ENCODE results near the gene CCER1.

The CCER1 gene

DNA sequence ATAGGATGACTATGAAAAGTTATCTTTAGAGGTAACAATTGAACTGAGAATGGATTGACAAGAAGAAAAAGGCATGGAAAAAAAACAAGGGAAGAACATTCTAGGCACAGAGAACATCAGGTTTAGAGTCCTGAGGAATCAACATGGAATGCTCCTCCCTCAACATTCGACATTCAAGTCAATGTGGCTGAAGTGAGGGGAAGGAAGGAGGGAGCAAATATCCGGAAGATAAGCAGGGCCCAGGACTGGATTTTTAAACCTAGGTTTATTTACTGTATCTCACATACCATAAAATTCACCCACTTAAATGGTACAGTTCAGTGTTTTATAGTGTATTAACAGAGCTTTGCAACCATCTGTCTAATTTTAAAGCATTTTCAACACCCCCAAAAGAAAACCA, 9.6 kb upstream of the CCER1 start:
- no peak for DNase-seq

DNA sequence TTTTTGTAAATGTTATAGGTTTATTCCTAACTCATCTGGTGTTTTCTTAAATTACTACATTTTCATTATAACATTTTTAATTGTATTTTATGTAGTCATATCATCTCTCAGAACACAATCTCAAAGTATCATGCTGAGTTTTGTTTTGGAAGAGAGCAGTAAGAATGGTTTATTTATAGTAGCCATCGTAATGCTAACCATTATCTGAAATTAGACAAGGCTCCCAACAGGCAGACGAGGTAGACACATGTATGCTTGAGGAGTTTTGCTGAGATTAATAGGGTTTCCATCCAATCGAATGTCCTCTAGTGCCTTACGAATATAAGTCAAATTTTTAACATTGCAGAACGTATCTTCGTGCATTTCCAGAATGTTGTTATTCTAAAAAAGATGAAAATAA, 9.0 kb upstream of the CCER1 start:
- DNase-seq = no peak

DNA sequence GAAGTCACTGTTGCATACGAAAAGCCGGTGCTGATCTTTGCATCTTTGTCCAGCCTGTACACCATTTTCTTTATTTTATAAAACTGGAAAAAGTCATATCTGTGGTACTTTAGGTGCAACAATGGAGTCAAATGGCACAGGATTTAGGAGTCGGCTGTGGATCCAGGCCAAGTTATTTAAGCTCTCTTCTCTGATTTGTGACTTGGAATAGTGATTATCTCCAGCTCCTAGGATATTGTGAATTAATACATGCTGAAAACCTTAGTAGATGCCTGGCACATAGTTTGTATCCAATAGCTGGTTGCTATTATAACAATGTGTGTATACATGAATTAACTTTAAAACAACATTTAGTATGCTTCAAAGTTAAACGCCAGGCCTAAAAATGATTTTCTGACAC, 6.2 kb upstream of the CCER1 start:
- DNase-seq = no peak

DNA sequence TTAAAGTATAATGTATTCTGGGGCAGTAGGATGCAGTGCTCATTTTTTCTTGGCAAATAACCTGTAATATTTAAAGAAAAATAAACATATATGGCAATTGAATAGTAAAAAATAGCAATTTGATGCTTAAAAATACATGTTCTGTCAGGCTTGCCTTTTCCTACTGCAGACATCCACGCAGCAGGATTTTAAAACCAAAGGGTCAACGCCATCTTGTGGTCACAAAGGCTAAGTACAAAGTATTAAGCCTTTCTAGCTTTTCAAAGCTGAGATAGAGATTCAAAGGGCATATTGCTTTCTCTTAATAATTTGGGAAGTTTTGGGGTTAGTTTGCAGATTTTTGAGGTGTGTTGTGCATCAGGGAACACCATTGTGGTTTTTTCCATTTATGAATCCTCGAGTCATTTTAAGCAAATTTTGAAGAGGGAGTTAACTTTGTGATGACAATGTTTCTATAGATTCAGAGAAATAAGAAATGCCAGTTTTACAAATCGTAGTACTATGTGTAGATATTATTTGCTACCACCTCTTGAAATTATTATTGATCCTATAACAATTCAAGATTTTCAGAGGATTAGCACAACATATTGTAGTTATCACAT, 4.7 kb upstream of the CCER1 start:
- peak; percentile 19 for DNase-seq

DNA sequence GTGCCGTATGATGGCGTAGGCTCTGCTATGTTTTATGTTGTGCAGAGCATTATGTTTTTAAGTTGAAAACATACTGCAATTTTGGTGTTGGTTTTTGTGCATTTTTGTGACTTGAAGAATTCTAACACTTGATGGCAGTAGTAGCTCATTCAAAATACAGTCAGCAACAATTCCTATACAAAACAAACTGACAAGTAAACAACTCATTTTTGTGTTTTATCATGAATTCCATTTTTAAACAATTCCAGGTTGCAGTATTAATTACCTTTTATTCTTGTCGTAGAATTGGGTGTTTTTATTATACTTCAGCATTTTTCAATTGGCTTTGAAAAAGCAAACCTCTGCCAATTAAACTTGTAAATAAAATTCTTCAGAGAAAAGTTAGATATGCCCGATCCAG, 4.1 kb upstream of the CCER1 start:
- no peak for DNase-seq

DNA sequence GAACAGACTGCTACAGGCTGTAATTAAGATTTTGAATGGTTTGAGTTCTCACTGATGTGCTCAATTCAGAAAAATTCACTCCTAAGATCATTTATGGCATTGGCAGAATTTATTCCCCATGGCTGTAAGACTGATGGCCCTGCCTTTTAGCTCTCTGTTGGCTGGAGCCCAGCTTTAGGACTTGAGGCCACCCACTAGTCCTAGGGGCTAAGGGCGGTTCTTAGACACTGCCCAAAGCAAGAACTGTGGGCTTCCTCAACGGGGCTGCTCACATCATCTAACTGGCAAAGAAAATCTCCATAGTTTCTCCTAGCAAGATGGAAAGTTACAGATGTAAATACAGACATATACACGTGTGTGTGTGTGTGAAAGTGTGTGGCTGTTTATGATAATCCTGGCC, 3.4 kb upstream of the CCER1 start:
- DNase-seq = no peak

DNA sequence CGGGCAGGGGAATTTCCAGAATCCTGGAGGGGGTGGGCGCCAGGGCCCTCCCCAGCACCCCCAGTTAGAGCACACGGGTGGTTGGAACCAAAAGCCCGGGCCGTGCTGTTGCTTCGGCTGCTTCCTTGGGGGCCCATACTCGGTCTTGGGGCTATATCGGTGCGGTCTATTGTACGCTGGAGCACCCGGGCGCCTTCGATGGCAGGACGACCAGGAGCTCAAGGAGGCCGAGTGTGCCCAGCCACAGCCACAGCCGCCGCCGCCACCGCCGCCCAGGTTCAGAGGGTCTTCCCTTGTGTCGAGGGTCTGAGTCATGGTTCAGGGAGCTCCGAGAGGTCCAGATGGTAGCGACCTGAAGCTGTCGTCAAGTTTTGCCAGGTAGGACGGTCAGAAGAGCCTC, 548 bp downstream of the CCER1 start:
- no peak for DNase-seq

DNA sequence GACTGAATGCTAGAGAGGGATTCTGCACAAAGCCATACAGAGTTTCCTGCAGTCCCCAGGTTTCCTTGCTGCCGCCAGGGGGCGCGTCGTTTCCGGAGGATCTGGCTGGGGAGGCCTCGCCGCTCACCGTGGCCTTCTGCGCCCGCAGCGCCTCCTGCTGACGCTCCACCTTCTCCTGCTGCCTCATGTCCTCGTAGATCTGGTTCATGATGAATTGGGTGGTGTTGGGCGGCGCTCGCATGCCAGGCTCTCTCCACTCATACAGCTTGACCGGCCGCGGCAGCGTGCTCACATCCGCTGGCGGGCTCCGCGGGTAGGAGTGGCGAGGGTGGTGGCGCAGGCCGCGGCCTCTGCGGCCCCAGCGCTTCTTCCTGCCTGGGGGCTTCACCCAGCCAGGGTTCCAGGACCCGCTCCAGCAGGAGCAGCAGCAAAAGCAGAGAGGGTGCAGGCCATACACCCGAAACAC, 987 bp downstream of the CCER1 start:
- DNase-seq = no peak

DNA sequence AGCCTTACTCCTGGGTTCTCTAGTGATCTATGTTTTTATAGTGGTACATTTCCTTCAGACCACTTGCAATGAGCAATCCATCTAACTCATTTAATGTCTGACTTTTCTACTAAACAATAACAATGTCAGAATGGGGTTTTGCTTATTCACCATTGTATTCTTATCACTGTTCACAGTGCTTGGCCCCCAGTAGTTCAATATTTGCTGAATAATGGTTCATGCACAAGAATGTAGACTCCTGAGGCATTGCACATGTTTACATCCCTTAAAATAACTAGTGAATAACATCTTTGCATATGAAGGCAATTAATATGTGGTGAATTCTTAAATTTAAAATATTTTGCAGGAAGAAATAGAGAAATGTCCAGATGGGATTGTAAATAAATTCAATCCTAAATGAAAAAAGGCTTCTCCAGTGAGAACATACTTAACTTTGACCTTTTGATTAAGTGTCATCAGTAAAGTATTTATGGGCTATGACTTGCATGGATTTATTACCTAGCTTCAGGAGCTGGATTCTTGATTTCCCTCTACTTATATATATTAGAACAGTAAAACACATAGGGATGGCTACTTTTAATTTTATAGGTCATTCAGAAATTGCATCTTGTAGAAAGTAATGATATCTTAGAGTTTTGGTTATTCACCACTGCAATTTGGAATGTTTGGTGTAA, 3.4 kb downstream of the CCER1 start:
- no peak for DNase-seq

DNA sequence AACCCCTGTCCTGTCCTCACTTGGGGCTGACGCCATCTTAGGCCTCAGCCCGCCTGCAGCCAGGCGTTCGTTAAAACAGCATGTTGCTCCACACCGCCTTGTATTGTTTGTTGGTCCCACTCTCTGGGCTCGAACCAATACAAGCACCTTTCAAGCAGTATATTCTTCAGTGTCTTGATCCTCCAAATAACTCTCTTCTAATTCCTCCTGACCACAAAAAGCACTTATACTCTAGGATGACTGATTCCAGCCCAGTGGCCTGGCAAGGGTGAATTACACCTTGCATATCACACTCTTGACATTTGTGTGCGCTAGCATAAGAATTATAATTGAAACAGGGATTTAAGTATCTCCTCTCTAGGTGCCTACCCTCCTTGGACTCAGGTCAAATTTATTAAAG, 7.1 kb downstream of the CCER1 start:
- DNase-seq = no peak

DNA sequence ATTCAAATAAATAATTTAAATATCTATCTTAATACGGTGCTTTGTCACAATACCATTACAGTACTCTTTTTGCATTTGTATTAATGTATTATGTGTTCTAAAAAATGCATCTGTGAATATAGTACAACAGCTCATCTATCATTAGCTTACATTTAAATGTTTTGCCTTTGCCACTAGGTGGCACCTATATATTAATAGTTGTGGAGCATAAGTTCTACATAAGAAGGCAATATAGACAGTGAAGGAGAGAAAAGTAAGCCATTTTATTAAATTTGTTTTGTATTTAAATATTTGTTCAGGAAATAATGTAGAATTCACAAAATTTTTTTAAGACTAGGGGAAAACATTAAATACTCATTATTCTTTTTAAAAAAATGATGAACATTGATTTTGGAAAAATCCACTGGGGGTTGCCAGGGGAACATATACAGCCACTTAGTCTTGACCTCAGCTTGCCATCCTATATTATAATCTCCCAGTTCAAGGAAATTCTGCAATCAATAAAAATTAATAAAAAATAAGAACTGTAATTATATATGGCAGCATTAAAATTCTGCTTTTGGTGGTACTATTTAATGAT, 9.8 kb downstream of the CCER1 start:
- peak; percentile 9 for DNase-seq

DNA sequence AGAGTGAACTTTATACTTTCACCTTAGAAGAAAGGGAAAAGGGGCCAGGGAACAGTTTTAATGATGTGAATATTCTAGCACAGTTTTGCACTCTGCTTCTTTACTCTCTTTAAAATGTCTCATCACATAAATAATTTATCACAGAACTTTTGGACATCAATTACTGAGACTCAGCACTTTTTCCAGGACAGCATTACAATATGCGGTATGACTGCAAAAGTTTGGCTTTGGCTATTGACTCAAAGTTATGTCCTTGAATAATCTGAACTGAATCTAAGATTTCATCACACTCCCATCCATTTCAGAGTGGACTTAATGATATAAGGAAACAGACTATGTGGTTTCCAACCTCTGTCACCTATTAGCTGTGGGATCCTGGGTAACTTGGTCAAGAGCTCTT, 11.7 kb downstream of the CCER1 start:
- DNase-seq = no peak

DNA sequence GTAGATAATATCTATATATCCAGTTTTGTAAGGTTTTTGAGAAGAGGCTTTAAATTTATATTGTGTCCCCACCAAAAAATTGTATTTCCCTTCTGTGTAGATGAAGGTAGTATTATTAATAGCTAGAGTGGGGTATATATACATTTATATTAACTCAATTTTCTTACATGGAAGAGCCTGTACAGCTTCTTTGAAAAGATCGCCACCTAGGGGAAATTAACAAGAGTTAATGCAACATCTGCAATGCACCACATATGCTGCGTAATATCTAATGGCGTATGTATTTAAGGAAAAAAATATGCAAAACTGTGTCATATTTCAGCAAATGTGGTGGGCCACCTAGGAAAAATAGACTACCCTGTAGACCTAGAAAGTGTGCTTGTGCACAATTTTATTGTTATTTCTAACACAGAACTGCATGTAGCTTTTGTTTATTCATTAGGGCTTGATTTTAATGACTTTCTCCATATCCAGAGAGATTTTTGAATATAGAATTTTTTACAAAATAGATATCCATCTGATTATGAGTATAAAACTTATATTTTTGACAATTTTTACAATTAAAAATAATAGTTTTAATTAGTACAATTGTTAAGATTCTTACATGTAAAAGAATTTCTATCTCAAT, 14.0 kb downstream of the CCER1 start:
- DNase-seq = peak; percentile 15

DNA sequence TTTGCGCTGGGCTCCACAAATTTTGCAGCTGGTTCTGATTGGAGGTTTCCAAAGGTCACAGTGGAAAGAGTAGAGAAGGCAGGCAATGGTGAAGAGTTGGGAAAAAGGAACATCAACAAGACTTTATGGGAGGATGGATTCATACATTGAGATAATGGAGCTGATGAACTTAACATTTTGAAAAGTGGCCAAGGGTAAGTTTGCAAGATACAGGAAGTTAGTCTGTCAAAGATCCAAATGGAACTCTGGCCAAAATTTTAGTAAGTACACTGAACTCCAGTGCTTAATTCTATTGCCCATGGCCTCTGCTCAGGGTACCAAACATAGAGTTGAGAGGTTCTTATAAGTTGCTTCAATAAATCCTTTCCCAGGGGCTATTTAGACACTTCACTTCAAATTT, 15.6 kb downstream of the CCER1 start:
- DNase-seq = no peak

DNA sequence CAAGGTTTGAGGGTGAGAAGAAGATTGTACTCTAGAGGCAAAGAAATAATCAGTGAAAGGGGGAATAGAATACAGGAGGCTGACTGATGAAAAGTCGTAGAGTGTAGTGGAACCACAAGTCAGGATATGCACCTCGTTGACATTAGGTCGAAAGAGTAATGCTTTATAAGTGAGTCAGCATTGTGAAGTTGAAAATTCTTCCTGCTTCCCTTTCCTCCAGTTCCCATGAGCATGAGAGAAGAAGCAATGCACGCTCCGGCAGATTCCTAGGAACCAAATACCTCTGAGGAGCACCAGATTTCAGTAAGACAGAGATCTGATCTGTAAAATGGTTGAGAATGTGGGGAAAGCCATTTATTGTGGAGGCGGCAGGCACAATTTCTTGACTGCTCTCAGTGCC, 16.5 kb downstream of the CCER1 start:
- DNase-seq = no peak

DNA sequence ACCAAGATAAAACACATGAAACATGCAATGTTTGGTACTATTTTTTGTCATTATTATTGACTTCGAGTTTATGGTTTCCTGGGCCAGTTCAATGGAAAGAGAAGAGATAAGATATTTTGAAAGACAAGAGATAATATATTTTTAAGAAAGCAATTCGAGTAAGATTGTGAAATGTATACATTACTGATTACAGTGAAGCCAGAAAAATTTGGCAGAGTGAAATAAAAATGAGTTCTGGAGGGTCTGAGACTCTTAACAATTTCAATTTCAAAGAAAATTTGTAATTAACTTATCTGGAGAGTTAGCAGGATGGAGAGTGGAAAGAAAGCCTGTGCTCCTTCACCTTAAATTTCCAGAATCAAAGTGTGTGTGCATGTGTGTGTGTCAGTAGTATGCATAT, 17.3 kb downstream of the CCER1 start:
- DNase-seq = no peak

DNA sequence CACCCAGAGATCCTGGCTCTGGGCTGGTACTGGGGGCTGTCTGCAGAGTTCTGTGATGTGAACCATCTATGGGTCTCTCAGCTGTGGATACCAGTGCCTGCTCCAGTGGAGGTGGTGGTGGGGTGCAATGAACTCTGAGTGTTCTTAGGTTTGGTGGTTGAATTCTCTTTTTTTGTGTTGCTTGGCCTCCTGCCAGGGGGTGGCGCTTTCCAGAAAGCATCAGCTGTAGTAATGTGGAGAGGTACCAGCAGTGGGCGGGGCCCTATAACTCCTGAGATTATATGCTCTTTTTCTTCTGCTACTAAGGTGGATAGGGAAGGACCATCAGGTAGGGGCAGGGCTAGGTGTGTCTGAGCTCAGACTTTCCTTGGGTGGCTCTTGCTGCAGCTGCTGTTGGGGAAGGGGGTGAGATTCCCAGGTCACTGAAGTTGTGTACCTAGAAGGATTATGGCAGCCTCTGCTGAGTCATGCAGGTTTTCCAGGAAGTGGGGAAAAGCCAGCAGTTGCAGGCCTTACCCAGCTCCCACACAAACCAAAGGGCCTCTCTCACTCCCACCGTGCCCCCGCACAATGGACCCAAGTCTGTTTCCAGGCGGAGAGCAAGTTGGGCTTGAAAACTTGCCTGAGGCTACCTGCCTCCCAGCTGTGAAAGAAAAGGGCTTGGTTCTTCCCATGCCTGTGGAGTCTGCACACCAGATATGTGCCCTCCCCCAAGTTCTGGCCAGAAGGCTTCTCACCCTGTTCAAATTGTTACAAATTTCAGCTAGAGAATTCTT, 18.6 kb downstream of the CCER1 start:
- no peak for DNase-seq

DNA sequence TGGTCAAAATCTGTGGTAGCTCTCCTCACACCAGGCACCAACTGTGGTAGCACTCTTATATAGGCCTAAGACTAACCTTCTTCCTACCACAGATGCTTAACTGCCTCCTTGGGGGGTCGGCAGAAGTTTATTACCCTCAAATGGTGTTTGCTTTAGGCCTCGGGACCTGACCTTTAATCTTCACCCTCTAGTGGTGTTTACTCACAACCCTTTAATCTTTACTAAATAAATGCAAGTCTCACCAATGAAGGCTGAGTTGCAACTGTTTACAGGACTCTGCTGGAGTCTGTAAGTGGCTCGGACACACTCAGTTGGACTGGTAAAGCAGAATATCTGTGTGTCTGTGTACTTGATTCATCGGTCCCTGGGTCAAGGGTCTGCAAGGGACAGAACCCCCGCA, 29.4 kb downstream of the CCER1 start:
- no peak for DNase-seq

DNA sequence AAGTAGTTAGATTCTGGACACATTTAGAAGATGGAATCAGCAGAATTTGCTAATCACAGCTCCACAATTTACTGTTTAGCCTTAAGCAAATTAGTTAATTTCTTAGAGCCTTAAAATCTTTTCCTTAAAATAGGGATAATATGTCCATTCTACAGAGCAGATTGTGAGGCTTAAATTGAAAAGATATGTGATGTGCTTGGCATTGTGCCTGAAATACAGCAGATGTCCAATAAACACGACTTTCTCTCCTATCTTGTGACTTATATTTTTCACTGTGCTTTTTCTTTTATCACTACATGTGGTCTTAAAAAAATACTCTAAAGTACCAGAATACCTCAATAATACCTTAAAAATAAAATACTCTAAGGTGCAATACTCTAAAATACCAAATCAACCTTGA, 30.6 kb downstream of the CCER1 start:
- DNase-seq = no peak

DNA sequence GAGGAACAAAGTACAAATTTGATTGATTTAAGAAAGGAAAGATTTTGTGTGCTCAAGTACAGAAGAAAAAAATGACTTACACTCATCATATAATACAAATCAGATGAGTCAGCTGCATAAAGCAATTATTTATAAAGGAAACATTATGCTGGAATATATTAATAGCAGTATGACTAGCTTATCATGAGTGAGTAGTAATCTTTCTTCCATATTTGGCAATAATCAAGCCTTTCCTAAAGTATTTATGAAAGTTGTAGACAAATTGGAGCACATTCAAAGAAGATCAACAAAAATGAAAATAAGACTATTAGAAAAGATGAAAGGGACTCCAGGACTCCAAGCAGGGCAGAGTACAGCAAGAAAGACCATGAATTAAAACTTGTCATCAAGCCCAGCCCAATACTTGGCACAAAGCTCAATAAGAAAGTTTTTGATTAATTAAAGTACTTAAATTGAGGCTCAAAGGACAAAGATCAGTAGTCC, 32.8 kb downstream of the CCER1 start:
- DNase-seq = no peak

DNA sequence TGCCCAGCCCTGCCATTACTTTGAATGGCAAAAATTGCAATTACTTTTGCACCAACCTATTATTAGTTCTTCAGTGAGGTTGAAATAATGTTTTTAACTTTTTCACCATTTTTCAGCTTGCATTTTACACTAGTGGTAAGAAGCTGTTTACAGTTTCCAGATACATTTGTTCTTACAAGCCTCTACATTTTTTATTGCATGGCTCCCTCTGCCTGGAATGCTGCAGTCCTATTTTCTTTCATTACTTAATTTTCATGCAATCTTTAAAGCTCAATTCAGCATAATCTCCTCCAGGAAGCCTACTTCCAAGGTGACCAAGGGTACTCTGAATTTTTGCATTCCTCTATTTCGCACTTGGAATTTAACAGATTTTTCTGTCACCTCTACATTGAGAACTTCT, 33.4 kb downstream of the CCER1 start:
- DNase-seq = no peak

DNA sequence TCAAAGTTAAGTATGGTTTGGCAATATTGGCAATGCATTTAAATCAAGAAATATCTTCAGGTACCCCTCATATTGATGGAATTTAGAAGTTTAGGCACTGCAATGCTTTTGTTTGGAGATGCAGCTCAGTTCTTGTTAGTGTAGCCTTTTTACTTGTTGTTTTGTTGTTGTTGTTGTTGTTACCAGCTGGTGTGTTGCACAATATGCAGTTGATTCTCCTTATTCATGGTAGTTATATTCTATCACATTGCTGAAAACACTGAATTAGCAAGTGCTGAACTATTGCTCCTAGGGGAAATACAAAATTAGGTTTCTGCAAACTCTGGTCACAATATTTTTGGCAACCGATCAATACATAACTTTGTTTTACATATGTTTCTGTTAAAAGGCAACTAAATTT, 34.8 kb downstream of the CCER1 start:
- no peak for DNase-seq

DNA sequence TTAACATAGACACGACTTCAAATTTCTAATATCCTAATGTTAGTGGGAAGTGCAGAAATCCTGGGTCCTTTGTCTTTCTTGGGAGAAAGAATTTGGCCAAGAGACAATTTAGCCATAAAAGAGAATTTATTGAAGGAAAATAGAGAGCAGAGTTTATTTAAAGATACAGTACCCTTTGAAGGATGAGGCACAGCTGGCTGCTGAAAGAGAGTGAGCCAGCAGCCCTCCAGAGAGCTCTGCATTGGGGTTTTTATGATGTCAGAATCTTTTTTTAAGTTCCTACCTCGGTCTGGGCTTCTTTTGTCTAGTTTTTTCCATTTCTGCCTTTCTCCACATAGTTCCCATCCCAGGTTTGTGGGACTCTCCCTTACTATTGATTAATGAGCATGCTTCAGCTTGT, 37.5 kb downstream of the CCER1 start:
- DNase-seq = no peak

Measured in CD4-positive, alpha-beta T cell treated with Interleukin-12 subunit alpha and Interleukin-12 subunit beta, for 1 hour (primary cell).